Astrocyte (in vitro differentiated cells and primary cell): ENCODE data around the gene ARHGAP9. TPM values are rescaled to one million over a fixed set of nuclear protein-coding genes. Genes with fewer than 3 reads are reported as not detected.

Source experiments
- DNase-seq: peaks from one replicate; pipeline ENCODE4 v3.0.0-alpha.2; 2010; ENCODE audit warnings: low read depth
- FAIRE-seq: peaks from 2 replicates; lab custom pipeline; 2011; peaks lifted over from hg19 to GRCh38; lab: Jason Lieb, UNC
- H2AFZ ChIP-seq: 2 replicates; pipeline ENCODE4 v1.6.0; 2012; ENCODE audit warnings: low read depth, low read length, inconsistent platforms
- H3K27ac ChIP-seq: 2 replicates; pipeline ENCODE4 v1.5.1; 2011; ENCODE audit warnings: low read depth, low read length, inconsistent platforms
- H3K27me3 ChIP-seq: 2 replicates; pipeline ENCODE4 v1.6.0; 2011; ENCODE audit warnings: low read length, inconsistent platforms; ENCODE audit not compliant: insufficient read depth
- H3K36me3 ChIP-seq: 2 replicates; pipeline ENCODE4 v1.5.1; 2011; ENCODE audit warnings: low read length, inconsistent platforms; ENCODE audit not compliant: insufficient read depth
- H3K4me1 ChIP-seq: 2 replicates; pipeline ENCODE4 v1.5.1; 2011; ENCODE audit warnings: low read length, inconsistent platforms; ENCODE audit not compliant: insufficient read depth
- H3K4me2 ChIP-seq: 2 replicates; pipeline ENCODE4 v1.6.0; 2012; ENCODE audit warnings: low read length, inconsistent platforms
- H3K4me3 ChIP-seq: 2 replicates; pipeline ENCODE4 v1.5.1; 2011; ENCODE audit warnings: low read depth, mild to moderate bottlenecking, low read length, inconsistent platforms; ENCODE audit not compliant: insufficient read depth
- H3K79me2 ChIP-seq: 2 replicates; pipeline ENCODE4 v1.6.0; 2012; ENCODE audit warnings: mild to moderate bottlenecking, low read length, inconsistent platforms; ENCODE audit not compliant: insufficient read depth
- H3K9ac ChIP-seq: 2 replicates; pipeline ENCODE4 v1.6.0; 2012; ENCODE audit warnings: mild to moderate bottlenecking, low read length, inconsistent platforms
- H3K9me3 ChIP-seq: 2 replicates; pipeline ENCODE4 v1.5.1; 2012; ENCODE audit warnings: low read depth, mild to moderate bottlenecking, low read length, inconsistent platforms; ENCODE audit not compliant: insufficient read depth
- H4K20me1 ChIP-seq: 2 replicates; pipeline ENCODE4 v1.6.0; 2012; ENCODE audit warnings: low read length, inconsistent platforms; ENCODE audit not compliant: insufficient read depth
- H3K27ac Mint-ChIP-seq: one replicate; pipeline ENCODE4 v1.8.0; 2021; ENCODE audit warnings: mild to moderate bottlenecking, mixed read lengths; ENCODE audit not compliant: unreplicated experiment
- H3K27me3 Mint-ChIP-seq: one replicate; pipeline ENCODE4 v1.8.0; 2021; ENCODE audit warnings: low read depth, mixed read lengths; ENCODE audit not compliant: unreplicated experiment
- H3K36me3 Mint-ChIP-seq: one replicate; pipeline ENCODE4 v1.8.0; 2021; ENCODE audit warnings: low read depth, mixed read lengths; ENCODE audit not compliant: unreplicated experiment
- H3K4me1 Mint-ChIP-seq: one replicate; pipeline ENCODE4 v1.8.0; 2021; ENCODE audit warnings: low read depth, mixed read lengths; ENCODE audit not compliant: unreplicated experiment
- H3K4me3 Mint-ChIP-seq: one replicate; pipeline ENCODE4 v1.8.0; 2021; ENCODE audit warnings: mild to moderate bottlenecking, moderate library complexity, mixed read lengths; ENCODE audit not compliant: unreplicated experiment
- H3K9me3 Mint-ChIP-seq: one replicate; pipeline ENCODE4 v1.8.0; 2021; ENCODE audit warnings: mild to moderate bottlenecking, mixed read lengths; ENCODE audit not compliant: unreplicated experiment
- EZH2 ChIP-seq: IDR thresholded peaks from 2 replicates; pipeline ENCODE4 v1.6.1; 2012; ENCODE audit warnings: mild to moderate bottlenecking, low read length, inconsistent platforms; ENCODE audit not compliant: insufficient read depth
- total RNA-seq: library from RNA; stranded (reverse); gene quantifications from 2 replicates; pipeline ENCODE4 v1.2.1, GENCODE V29; 2021
- TF ChIP-seq, protein P1 (sequence below): IDR thresholded peaks from 2 replicates; pipeline ENCODE4 v1.5.1; 2011; ENCODE audit warnings: low read depth, mild to moderate bottlenecking, inconsistent platforms, low read length, moderate library complexity; ENCODE audit not compliant: insufficient read depth

ARHGAP9 gene
- total RNA-seq, 1 donor from 2014 or later = 3.1 TPM

DNA sequence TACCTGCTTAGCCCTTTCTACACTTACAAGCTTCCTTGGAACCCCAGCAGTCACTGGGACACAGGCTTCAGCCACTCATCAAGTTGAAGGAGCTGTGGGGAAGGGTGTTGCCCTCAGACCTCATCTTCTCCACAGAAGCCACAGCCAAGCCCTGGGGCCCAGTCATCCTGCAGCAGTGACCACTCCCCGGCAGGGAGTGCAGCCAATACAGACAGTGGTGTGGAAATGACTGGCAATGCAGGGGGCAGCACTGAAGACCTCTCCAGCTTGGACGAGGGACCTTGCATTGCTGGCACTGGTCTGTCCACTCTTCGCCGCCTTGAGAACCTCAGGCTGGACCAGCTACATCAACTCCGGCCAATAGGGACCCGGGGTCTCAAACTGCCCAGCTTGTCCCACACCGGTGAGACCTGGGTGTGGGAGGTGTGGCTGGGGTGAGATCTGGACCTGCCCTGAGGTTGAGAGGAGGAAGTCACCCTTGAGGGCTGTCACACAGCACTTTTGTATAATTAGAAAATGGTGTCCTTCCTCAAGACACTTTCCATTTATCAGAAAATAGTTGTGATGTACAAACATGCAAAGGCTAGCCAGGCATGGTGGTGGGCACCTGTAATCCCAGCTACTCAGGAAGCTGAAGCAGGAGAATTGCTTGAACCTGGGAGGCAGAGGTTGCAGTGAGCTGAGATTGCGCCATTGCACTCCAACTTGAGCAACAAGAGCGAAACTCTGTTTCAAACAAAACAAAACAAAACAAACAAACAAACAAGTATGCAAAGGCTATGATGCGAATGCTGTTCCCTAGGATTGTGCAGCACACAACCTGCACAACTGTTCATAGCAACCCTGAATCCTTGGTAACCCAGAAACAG is 10.1 kb downstream of the ARHGAP9 start:
- Histone ChIP-seq H3K4me2 (no peak overlapping the region), H4K20me1 (no peaks in the 10 kb centered on the region), H3K9me3 (no peaks in the 10 kb centered on the region), H3K4me1 (no peaks in the 10 kb centered on the region), H3K9ac (no peak overlapping the region), H3K4me3 (no peak overlapping the region), H3K27ac (no peak overlapping the region), H2AFZ (no peak overlapping the region), H3K27me3 (peaks cover 26% of the 10 kb centered on the region), H3K36me3 (no peaks in the 10 kb centered on the region), H3K79me2 (no peaks in the 10 kb centered on the region)
- Mint-ChIP-seq H3K36me3 (peaks cover 23% of the 10 kb centered on the region), H3K27ac (no peak overlapping the region), H3K9me3 (peaks cover 13% of the 10 kb centered on the region), H3K4me1 (no peaks in the 10 kb centered on the region), H3K4me3 (no peak overlapping the region), H3K27me3 (peaks cover 80% of the 10 kb centered on the region)
- no peak for DNase-seq
- TF ChIP-seq EZH2 = no peak
- TF ChIP-seq, protein P1, sequence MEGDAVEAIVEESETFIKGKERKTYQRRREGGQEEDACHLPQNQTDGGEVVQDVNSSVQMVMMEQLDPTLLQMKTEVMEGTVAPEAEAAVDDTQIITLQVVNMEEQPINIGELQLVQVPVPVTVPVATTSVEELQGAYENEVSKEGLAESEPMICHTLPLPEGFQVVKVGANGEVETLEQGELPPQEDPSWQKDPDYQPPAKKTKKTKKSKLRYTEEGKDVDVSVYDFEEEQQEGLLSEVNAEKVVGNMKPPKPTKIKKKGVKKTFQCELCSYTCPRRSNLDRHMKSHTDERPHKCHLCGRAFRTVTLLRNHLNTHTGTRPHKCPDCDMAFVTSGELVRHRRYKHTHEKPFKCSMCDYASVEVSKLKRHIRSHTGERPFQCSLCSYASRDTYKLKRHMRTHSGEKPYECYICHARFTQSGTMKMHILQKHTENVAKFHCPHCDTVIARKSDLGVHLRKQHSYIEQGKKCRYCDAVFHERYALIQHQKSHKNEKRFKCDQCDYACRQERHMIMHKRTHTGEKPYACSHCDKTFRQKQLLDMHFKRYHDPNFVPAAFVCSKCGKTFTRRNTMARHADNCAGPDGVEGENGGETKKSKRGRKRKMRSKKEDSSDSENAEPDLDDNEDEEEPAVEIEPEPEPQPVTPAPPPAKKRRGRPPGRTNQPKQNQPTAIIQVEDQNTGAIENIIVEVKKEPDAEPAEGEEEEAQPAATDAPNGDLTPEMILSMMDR = no peak
- no peak for FAIRE-seq

DNA sequence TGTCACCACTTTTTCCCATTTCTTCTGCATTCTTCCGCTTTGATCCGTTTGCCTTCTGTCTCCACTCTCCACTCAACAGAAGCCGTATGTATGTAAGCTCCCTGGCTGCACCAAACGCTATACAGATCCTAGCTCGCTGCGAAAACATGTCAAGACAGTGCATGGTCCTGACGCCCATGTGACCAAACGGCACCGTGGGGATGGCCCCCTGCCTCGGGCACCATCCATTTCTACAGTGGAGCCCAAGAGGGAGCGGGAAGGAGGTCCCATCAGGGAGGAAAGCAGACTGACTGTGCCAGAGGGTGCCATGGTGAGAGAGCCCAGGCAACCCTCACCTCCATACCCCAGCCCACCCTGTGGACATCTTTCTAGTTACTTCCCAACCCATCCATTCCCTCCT is 11.8 kb downstream of the ARHGAP9 start:
- H3K4me3 ChIP-seq = no peak overlapping the region
- Mint-ChIP-seq H3K27me3 (peaks cover 74% of the 10 kb centered on the region), H3K4me3 (no peak overlapping the region), H3K4me1 (peaks cover under 1% of the 10 kb centered on the region), H3K36me3 (peaks cover 24% of the 10 kb centered on the region), H3K9me3 (peaks cover 5% of the 10 kb centered on the region), H3K27ac (no peak overlapping the region)
- no peaks in the 10 kb centered on the region for H3K9me3 ChIP-seq
- no peak overlapping the region for H3K27ac ChIP-seq
- no peaks in the 10 kb centered on the region for H3K36me3 ChIP-seq
- H3K27me3 ChIP-seq = peaks cover 13% of the 10 kb centered on the region
- H2AFZ ChIP-seq = no peak overlapping the region
- H3K79me2 ChIP-seq = no peaks in the 10 kb centered on the region
- no peak for TF ChIP-seq EZH2
- TF ChIP-seq, protein P1 = no peak
- H3K9ac ChIP-seq = no peak overlapping the region
- H3K4me1 ChIP-seq = no peaks in the 10 kb centered on the region
- DNase-seq (no peak), FAIRE-seq (no peak)
- H4K20me1 ChIP-seq = no peaks in the 10 kb centered on the region
- H3K4me2 ChIP-seq = no peak overlapping the region
